A673 (cell line): ENCODE results near the gene FLVCR2.

ENCODE experiments used
- CTCF ChIP-seq: fragments of 300-800, 200-600 bp; sonication (generic); conservative IDR thresholded peaks from 2 replicates; pipeline ENCODE4 v1.5.1; 2017; ENCODE audit warnings: low read depth, mild to moderate bottlenecking, antibody characterized with exemption, low read length, moderate library complexity, mixed read lengths
- EZH2 ChIP-seq: fragments of 200-600 bp; sonication (generic); IDR thresholded peaks from 2 replicates; pipeline ENCODE4 v1.6.1; 2017; ENCODE audit warnings: borderline replicate concordance, low read depth, mild to moderate bottlenecking, mixed read lengths, antibody characterized with exemption, low read length; ENCODE audit not compliant: poor library complexity, severe bottlenecking

GRCh38 chr14:75531256-75531655, 47.2 kb upstream of the FLVCR2 start:
- no peak for TF ChIP-seq CTCF
- TF ChIP-seq EZH2, result no peak
